Astrocyte of the spinal cord (primary cell): ENCODE measurements around the gene ACAP1.

Experiments used
- DNase-seq: peaks from one replicate; pipeline ENCODE4 v3.0.0; 2011; ENCODE audit warnings: low read depth, low spot score
- H3K4me3 ChIP-seq: 2 replicates; pipeline ENCODE4 v1.5.1; 2011; ENCODE audit warnings: low read depth, mild to moderate bottlenecking, low read length, moderate library complexity
- in situ Hi-C: cut with HindIII; loops from 2 replicates; pipeline ENCODE4 v1.10.0; 2017; ENCODE audit warnings: low sequenced_read_pairs
- TF ChIP-seq, protein P1 (sequence below): IDR thresholded peaks from 2 replicates; pipeline ENCODE4 v1.5.1; 2012; ENCODE audit warnings: low read depth, mild to moderate bottlenecking, low read length, inconsistent platforms

The ACAP1 gene

DNA sequence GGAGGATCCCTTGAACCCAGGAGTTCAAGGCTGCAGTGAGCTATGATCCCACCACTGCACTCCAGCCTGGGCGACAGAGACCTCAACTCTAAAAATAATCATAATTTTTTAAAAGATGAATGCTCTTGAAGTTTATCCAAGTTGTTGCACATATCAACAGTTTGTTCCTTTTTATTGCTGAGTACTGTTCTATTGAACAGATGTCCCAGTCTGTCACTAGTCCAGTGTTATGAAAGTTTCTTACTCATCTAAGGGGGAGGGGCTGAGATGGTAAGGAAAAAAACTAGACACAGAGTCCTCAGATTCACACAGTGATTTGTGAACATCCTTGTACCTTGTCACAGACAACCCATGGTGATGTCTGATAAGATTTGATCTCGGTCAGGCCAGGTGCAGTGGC is 3.9 kb downstream of the ACAP1 start:
- DNase-seq, result no peak
- TF ChIP-seq, protein P1, sequence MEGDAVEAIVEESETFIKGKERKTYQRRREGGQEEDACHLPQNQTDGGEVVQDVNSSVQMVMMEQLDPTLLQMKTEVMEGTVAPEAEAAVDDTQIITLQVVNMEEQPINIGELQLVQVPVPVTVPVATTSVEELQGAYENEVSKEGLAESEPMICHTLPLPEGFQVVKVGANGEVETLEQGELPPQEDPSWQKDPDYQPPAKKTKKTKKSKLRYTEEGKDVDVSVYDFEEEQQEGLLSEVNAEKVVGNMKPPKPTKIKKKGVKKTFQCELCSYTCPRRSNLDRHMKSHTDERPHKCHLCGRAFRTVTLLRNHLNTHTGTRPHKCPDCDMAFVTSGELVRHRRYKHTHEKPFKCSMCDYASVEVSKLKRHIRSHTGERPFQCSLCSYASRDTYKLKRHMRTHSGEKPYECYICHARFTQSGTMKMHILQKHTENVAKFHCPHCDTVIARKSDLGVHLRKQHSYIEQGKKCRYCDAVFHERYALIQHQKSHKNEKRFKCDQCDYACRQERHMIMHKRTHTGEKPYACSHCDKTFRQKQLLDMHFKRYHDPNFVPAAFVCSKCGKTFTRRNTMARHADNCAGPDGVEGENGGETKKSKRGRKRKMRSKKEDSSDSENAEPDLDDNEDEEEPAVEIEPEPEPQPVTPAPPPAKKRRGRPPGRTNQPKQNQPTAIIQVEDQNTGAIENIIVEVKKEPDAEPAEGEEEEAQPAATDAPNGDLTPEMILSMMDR, result no peak
- H3K4me3 ChIP-seq, result no peak overlapping the region
- in situ Hi-C loops, result no loop called here

DNA sequence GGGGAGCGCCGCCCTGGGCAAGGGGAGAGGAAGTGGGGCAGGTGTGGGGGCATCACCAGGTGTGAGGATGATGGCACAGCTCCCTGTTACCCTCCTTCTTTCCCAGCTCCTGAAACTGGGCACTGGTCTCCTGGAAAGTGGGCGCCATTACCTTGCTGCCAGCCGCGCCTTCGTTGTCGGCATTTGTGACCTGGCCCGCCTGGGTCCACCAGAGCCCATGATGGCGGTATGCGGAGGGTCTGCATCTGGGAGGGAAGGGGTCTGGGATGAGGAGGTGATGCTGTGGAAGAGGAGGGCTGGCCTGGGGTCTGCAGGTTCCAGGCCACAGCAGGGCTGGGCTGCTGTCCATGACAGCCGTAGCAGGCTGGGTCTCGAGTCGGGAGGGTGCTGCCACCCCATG is 5.5 kb downstream of the ACAP1 start:
- TF ChIP-seq, protein P1, result no peak
- H3K4me3 ChIP-seq, result no peak overlapping the region
- no peak for DNase-seq
- in situ Hi-C loops, result no loop called here

DNA sequence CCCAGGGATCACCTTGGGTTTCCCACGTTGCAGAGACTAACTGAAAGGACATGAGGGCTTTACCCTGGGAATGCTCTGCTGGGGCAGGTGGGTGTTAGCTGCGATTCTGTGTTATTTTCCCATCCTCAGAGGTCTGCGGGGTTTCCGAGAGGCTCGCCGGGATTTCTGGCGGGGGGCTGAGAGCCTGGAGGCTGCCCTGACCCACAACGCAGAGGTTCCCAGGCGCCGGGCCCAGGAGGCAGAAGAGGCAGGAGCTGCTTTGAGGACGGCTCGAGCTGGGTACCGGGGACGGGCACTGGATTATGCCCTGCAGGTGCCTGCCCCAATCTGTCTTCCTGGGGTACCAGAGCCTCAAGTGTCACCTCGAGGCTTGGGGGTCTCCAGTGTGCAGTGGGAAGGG is 6.9 kb downstream of the ACAP1 start:
- no peak for DNase-seq
- no peak overlapping the region for H3K4me3 ChIP-seq
- TF ChIP-seq, protein P1, result no peak
- in situ Hi-C loops, result no loop called here

GRCh38 chr17:7346761-7347614 is 10.7 kb downstream of the ACAP1 start:
- in situ Hi-C loops, result no loop called here
- no peak overlapping the region for H3K4me3 ChIP-seq
- no peak for DNase-seq
- TF ChIP-seq, protein P1, result no peak

DNA sequence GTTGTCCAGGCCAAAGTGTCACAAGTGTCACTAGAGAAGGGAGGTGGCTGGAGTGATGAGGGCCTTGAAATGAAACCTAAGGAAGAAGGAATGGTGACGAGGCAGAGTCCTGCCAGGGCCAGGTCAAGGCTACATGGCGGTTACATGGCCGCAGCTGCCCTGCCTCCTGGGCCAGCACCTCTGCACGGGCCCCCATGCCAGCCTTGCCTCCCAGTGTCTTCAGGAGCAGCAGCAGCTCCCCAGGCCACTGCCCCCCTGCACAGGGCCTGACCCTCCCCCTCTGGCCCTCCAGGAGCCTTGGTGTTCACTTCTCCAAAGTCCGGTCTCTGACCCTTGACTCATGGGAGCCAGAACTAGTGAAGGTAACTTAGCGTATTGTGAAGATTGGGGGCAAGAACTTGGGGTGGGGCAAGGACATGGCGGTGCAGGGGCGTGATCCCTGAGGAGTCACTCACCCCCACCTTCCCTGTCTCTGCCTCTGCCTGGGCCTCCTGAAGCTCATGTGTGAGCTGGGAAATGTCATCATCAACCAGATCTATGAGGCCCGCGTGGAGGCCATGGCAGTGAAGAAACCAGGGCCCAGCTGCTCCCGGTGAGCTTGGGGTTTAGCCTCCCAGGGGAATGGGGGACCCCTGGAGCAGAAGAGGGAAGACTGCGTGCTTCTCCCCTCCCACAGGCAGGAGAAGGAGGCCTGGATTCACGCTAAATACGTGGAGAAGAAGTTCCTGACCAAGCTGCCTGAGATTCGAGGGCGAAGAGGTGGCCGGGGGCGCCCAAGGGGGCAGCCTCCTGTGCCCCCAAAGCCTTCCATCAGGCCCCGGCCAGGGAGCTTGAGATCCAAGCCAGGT is 11.5 kb downstream of the ACAP1 start:
- in situ Hi-C loops, result no loop called here
- DNase-seq, result no peak

More for the DNA sequence above, 11.5 kb downstream of the ACAP1 start:
- H3K4me3 ChIP-seq, result no peak overlapping the region
- TF ChIP-seq, protein P1, result no peak
